NCI-H2227 (cell line): ENCODE data around the gene ZNF697.
"Not testable (repeated sequence)": the region's sequence is repeated elsewhere in the genome, so short reads cannot be mapped to it uniquely, and the experiment has no call there.

Experiments used
- DNase-seq: peaks from one replicate; lab custom pipeline; 2025; ENCODE audit not compliant: unreplicated experiment; lab: John Stamatoyannopoulos, UW

Gene ZNF697

GRCh38 chr1:119632103-119632490 is 16.0 kb downstream of the ZNF697 start:
- no peak for DNase-seq

- DNase-seq: no peak
Measured at GRCh38 chr1:119631433-119632102, 16.5 kb downstream of the ZNF697 start.

- no peak for DNase-seq
Measured at GRCh38 chr1:119631086-119631432, 17.0 kb downstream of the ZNF697 start.

DNA sequence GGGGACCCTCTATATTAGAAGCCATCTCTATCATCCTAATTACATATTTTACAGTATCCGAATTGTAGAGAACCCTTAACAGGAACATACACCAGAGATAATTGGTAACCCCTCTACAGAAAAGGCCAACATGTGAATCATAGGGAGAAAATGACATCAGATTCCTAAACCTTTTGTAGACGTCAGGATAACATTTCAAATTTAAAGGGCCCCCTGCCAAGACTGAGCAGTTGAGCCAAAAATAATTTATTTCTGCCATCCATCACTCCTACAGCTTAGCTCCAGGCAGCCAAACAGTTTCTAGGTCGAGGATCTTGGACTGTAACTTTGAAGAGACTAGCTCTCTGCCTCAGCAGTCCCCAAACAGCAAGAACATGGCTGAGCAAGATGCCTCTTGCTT is 21.2 kb downstream of the ZNF697 start:
- no peak for DNase-seq

DNA sequence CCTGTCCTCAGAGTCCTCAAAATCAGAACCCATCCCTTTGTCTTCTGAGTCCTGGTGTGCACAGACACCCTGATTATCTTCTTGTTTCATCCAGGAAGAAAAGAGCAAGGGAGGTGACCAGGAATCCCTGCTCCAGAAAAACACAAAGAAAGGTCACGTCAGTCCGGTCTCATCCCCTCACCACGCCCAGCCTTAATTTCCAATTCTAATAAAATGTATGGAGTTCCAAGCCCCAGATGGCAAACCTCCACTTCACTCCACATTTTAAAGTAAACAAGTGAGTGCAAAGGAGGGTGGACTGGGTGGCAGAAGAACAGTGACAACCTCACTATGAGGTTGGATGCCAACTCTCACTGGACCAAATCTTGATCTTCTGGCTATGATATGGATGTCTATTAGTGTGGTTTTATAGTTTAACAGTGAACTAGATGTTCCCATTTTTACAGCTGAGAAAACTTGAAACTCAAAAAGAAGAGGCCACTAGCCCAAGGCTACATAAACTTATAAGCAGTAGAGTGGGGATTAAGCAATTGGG is 22.0 kb downstream of the ZNF697 start:
- DNase-seq: no peak

DNA sequence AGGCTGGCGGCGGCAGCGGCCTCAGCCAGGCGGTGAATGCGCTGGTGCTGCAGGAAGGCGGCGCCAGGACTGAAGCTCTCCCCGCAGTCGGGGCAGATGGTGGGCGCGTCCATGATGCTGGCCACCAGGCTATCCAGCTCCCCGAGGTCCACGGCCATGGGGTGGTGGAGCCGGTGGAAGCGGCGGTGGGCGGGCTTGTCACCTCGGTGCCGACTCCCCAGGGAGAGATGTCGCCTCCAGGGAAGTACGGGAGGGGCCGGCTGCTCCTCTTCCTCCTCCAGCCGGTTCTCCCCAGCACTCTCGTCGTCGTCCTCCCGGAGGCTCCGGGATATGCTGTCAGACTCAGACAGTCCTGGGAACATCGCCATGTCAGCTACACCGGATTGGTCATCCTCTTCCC is 24.4 kb downstream of the ZNF697 start:
- DNase-seq: no peak

GRCh38 chr1:119623193-119623515 is 24.9 kb downstream of the ZNF697 start:
- no peak for DNase-seq

DNA sequence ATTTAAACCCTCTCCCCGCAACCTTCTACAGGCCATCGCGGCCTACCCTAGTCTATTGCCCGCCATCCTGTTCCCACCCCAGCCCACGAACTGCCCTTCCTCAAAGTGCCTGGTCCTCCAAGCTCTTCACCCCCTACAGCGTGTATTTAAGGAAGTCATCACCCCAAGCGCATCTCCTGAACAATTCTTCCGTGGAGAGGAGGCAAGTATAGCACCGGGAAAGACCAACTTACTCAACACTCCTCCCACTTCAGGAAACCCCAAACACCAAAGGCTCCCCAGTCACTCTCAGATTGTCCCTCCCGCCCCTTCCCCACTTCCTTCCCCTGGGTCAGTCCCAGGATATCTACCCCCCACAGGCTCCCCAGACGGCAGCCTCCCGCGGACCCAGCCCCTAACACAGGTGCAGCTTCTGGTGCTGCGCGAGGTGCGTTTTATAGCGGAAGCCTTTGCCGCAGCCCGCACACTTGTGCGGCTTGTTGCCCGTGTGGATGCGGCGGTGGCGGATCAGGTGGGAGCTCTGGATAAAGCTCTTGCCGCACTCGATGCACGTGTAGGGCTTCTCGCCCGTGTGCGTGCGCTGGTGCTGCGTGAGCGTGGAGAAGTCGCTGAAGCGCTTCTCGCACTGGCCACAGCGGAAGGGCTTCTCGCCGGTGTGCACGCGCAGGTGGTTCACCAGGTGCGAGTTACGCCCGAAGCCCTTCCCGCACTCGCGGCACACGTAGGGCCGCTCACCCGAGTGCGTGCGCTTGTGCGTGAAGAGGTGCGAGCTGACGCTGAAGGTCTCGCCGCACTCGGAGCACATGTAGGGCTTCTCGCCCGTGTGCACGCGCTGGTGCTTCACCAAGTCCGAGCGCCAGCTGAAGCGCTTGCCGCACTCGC is 25.5 kb downstream of the ZNF697 start:
- DNase-seq: no peak

- DNase-seq: no peak
Measured at GRCh38 chr1:119621705-119622104, 26.4 kb downstream of the ZNF697 start.

GRCh38 chr1:119617751-119618691 is 30.0 kb downstream of the ZNF697 start:
- peak; percentile 68 for DNase-seq

- not testable (repeated sequence) for DNase-seq
Measured at GRCh38 chr1:119616748-119617147, 31.3 kb downstream of the ZNF697 start.

DNA sequence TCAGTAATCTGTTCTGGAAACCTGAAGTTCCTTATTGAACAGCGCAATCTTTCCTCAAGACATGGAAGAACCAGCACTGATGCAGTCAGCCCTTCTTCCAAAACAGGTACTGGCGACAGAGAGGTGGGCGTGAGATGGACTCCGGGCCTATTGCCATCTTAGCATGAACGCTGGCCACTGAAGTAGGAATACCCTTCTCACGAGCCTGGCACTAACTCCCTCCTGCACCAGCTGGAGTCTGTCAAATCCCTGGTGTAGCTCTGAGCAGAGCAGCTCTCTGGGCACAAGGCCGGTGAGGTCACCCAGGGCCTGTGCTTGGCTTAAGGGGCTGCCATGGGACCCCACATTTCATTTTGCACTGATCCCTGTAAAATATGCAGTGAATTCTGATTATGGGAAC is 33.0 kb downstream of the ZNF697 start:
- DNase-seq: not testable (repeated sequence)

DNA sequence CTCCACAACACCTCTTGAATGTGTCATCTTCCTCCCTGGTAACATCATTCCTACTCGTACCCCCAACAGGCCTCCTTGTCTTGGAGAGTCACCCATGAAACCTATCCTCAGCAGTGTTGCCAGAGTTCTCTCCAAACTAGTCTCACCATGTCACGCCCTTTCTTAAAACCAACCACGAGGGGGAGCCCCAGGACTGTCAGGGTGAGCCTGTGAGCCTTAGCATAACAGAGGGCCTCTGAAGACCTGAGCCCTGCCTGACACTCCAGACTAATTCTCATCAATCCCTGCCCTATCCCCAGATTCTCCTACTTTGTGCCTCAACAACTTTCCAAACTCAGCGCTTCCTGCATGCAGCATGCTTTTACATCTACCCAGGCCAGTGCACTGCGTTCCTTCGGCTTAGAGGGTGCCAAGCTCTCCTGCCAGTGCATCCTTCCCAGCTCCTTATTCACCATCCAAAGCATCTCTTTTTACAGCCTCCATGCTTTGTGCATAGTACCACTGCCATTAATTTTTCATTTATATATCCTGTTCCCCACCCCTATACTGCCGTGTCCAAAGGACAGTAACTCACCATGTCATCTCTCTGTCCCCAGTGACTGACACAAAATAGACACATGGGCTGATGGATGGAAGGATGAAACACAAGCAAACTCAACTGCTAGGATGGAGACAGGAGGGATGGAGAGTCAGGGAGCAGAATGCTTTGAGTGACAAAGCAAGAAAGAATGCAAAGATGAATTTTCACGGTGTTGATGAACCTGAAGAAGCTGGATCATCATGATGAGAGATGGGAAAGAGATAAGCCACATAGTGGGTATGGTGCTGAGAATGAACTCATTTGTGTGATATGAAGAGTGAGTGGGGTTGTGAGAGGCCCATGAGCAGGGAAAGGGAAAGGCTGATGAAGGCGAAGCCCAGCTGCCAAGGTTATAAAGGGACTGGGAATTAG is 34.0 kb downstream of the ZNF697 start:
- DNase-seq: peak; percentile 84

DNA sequence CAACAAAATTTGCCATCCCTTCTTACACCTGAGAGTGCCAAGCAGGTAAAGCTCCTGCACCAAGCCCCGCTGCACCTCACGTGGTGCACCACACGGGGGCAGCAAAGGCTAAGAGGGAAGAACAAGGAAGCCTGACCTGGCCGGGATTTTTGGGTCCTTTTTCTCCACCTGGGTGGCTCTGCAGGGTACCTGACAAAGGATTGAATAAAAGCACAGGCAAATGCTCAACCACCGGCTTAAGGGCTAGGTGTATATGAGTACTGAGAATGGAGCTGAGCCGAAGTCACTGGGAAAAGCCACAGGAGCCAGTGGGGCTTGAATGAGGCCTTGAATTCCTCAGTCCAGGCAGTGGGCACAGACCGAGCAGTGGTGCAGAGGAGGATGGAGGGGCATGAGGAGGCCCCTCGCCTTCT is 36.4 kb downstream of the ZNF697 start:
- peak; percentile 78 for DNase-seq

GRCh38 chr1:119608816-119609215 is 39.2 kb downstream of the ZNF697 start:
- DNase-seq: not testable (repeated sequence)

GRCh38 chr1:119607087-119607807 is 40.8 kb downstream of the ZNF697 start:
- not testable (repeated sequence) for DNase-seq

DNA sequence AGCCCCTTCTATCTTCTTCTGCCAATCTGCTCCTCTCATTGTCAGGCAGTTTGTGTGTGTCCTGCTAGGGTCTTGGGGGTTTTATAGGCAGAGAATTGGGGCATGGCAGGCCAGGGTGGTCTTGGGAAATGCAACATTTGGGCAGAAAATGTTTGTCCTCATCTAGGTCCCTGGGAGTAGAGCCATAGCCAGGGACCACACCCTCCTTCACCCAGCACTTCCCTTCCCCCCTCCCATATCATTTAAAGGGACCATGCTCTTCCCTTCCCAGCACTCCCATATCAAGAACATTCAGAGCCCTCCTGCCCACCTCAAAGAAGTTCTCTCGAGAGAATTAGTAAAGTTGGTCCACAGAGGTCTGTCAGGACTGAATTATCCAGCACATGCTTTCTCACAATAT is 41.7 kb downstream of the ZNF697 start:
- no peak for DNase-seq

DNA sequence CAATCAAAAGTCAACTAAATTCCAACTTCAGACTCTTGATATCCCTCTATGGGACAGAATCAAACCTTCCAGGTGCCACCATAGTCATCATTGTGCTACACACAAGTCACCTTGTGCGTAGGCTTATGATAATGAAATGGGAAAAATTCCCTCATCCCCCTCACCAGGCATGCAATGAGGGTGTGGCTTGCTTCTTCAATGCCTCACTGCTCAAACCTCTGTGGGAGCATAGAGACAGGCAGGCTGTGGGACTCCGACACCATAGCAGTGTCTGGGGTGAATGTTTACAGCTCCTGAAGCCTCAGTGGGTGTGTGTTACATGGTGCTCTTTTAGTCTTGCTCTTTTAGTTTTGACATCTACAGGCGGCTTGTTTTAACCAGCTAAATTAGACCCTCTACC is 42.4 kb downstream of the ZNF697 start:
- DNase-seq: no peak

- DNase-seq: not testable (repeated sequence)
Measured at GRCh38 chr1:119605080-119605479, 43.0 kb downstream of the ZNF697 start.
